Measurements from ENCODE around the gene NLGN1.

The NLGN1 gene

GRCh38 chr3:173993299-173993698 lies 595.8 kb downstream of the NLGN1 start:
- no peak for TF ChIP-seq POLR2AphosphoS5 (IDR thresholded peaks at IDR 0.05; ENCODE audit: low read depth, low read length)
- TF ChIP-seq TAF1 (IDR thresholded peaks at IDR 0.05; ENCODE audit: borderline replicate concordance, insufficient read depth, low read length) = no peak
- TF ChIP-seq FOXP2 (optimal IDR thresholded peaks at IDR 0.05; ENCODE audit: borderline replicate concordance, extremely low read depth, extremely low read length, insufficient read depth) = no peak
- no peak for TF ChIP-seq SIN3A (IDR thresholded peaks at IDR 0.05; ENCODE audit: borderline replicate concordance, insufficient read depth, low read length)
- no peak for TF ChIP-seq REST (IDR thresholded peaks at IDR 0.05; ENCODE audit: insufficient read depth in 1 of 2, low read depth in 2 of 2, low read length in 2 of 2)

GRCh38 chr3:174000675-174001074 lies 603.1 kb downstream of the NLGN1 start:
- TF ChIP-seq SIN3A (IDR thresholded peaks at IDR 0.05; ENCODE audit: borderline replicate concordance, insufficient read depth, low read length) = no peak
- TF ChIP-seq POLR2AphosphoS5 (IDR thresholded peaks at IDR 0.05; ENCODE audit: low read depth, low read length) = no peak
- TF ChIP-seq FOXP2 (optimal IDR thresholded peaks at IDR 0.05; ENCODE audit: borderline replicate concordance, extremely low read depth, extremely low read length, insufficient read depth) = no peak
- TF ChIP-seq TAF1 (IDR thresholded peaks at IDR 0.05; ENCODE audit: borderline replicate concordance, insufficient read depth, low read length) = no peak
- TF ChIP-seq REST (IDR thresholded peaks at IDR 0.05; ENCODE audit: insufficient read depth in 1 of 2, low read depth in 2 of 2, low read length in 2 of 2) = no peak

GRCh38 chr3:174002543-174002942 lies 605.0 kb downstream of the NLGN1 start:
- TF ChIP-seq POLR2AphosphoS5 (IDR thresholded peaks at IDR 0.05; ENCODE audit: low read depth, low read length) (no peak), FOXP2 (optimal IDR thresholded peaks at IDR 0.05; ENCODE audit: borderline replicate concordance, extremely low read depth, extremely low read length, insufficient read depth) (no peak), SIN3A (IDR thresholded peaks at IDR 0.05; ENCODE audit: borderline replicate concordance, insufficient read depth, low read length) (no peak), TAF1 (IDR thresholded peaks at IDR 0.05; ENCODE audit: borderline replicate concordance, insufficient read depth, low read length) (no peak), REST (IDR thresholded peaks at IDR 0.05; ENCODE audit: insufficient read depth in 1 of 2, low read depth in 2 of 2, low read length in 2 of 2) (no peak)

- TF ChIP-seq REST (IDR thresholded peaks at IDR 0.05; ENCODE audit: insufficient read depth in 1 of 2, low read depth in 2 of 2, low read length in 2 of 2) (no peak), POLR2AphosphoS5 (IDR thresholded peaks at IDR 0.05; ENCODE audit: low read depth, low read length) (no peak), TAF1 (IDR thresholded peaks at IDR 0.05; ENCODE audit: borderline replicate concordance, insufficient read depth, low read length) (no peak), FOXP2 (optimal IDR thresholded peaks at IDR 0.05; ENCODE audit: borderline replicate concordance, extremely low read depth, extremely low read length, insufficient read depth) (no peak), SIN3A (IDR thresholded peaks at IDR 0.05; ENCODE audit: borderline replicate concordance, insufficient read depth, low read length) (no peak)
These were observed 613.4 kb downstream of the NLGN1 start for GRCh38 chr3:174010907-174011306.

GRCh38 chr3:174016186-174016585 lies 618.6 kb downstream of the NLGN1 start:
- no peak for TF ChIP-seq SIN3A (IDR thresholded peaks at IDR 0.05; ENCODE audit: borderline replicate concordance, insufficient read depth, low read length)
- TF ChIP-seq REST (IDR thresholded peaks at IDR 0.05; ENCODE audit: insufficient read depth in 1 of 2, low read depth in 2 of 2, low read length in 2 of 2) = no peak
- no peak for TF ChIP-seq TAF1 (IDR thresholded peaks at IDR 0.05; ENCODE audit: borderline replicate concordance, insufficient read depth, low read length)
- no peak for TF ChIP-seq POLR2AphosphoS5 (IDR thresholded peaks at IDR 0.05; ENCODE audit: low read depth, low read length)
- no peak for TF ChIP-seq FOXP2 (optimal IDR thresholded peaks at IDR 0.05; ENCODE audit: borderline replicate concordance, extremely low read depth, extremely low read length, insufficient read depth)
